ENCODE results near the gene RAD23B. TPM values are rescaled to one million over a fixed set of nuclear protein-coding genes. Genes with fewer than 3 reads are reported as not detected.

The RAD23B gene
- total RNA-seq, 1 experiment from 2014 or later, result 251 TPM

GRCh38 chr9:107276966-107277710, 5.9 kb upstream of the RAD23B start:
- Histone ChIP-seq H4K20me1 (ENCODE audit: insufficient read depth) (no peaks in the 10 kb centered on the region), H3K4me2 (ENCODE audit: low read length) (no peak overlapping the region), H3K4me1 (ENCODE audit: control insufficient read depth in 1 of 2, insufficient read depth in 2 of 2, low read length in 2 of 2) (peaks cover 45 to 68% of the 10 kb centered on the region in 2 experiments), H3K27ac (ENCODE audit: low read depth, low read length) (no peak overlapping the region), H3K9ac (ENCODE audit: low read length) (no peak overlapping the region), H3K36me3 (ENCODE audit: control insufficient read depth in 1 of 2, insufficient read depth in 2 of 2, low read length in 2 of 2) (no peaks in the 10 kb centered on the region), H3K4me3 (replicated peaks in 1 of 2; ENCODE audit: low read depth in 1 of 2, low read length in 2 of 2) (no peak overlapping the region), H3K9me3 (ENCODE audit: control insufficient read depth in 1 of 2, insufficient read depth in 1 of 2, low read depth in 1 of 2, low read length in 2 of 2) (no peaks in the 10 kb centered on the region), H2AFZ (ENCODE audit: low read depth, low read length, poor library complexity, severe bottlenecking) (no peak overlapping the region), H3K9me2 (ENCODE audit: insufficient read depth) (no peaks in the 10 kb centered on the region), H3K27me3 (ENCODE audit: insufficient read depth, low read length) (no peaks in the 10 kb centered on the region), H3K79me2 (ENCODE audit: insufficient read depth, low read length) (0 out of 2 replicates have a peak, but pooled peaks cover 1% of the 10 kb centered on the region)
- ChIA-PET CTCF (no interaction called here), POLR2A (no interaction called here), RAD21 (ENCODE audit: low non-redundant PET in 1 of 2, low total read pairs in 2 of 2, uncharacterized antibody in 2 of 2, unreplicated experiment in 2 of 2) (no interaction called here)
- DNase-seq (ENCODE audit: low read depth, low spot score) (no peak), ATAC-seq (no peak)
- BruUV-seq (replicated peaks), result no TSS peak
- no peak for TF ChIP-seq REST (IDR thresholded peaks at IDR 0.05; ENCODE audit: low read depth)
- TF ChIP-seq CEBPB (IDR thresholded peaks at IDR 0.05; ENCODE audit: low read depth), result no peak
- no peak for TF ChIP-seq TCF7L2 (IDR thresholded peaks at IDR 0.05; ENCODE audit: borderline replicate concordance, extremely low read depth, insufficient read depth, insufficient read length)
- TF ChIP-seq EZH2phosphoT487 (IDR thresholded peaks at IDR 0.05; ENCODE audit: borderline replicate concordance), result no peak
- no peak for TF ChIP-seq ELF1 (IDR thresholded peaks at IDR 0.05; ENCODE audit: borderline replicate concordance, low read depth)
- no peak for TF ChIP-seq POLR2A (IDR thresholded peaks at IDR 0.05; ENCODE audit: borderline replicate concordance, extremely low read depth, insufficient read depth, insufficient read length)
- TF ChIP-seq POLR2AphosphoS5 (IDR thresholded peaks at IDR 0.05; ENCODE audit: low read depth, low read length), result no peak
- TF ChIP-seq, protein P1, sequence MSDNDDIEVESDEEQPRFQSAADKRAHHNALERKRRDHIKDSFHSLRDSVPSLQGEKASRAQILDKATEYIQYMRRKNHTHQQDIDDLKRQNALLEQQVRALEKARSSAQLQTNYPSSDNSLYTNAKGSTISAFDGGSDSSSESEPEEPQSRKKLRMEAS (IDR thresholded peaks at IDR 0.05), result no peak
- TF ChIP-seq SP1 (IDR thresholded peaks at IDR 0.05; ENCODE audit: low read depth), result no peak
- TF ChIP-seq SRF (IDR thresholded peaks at IDR 0.05; ENCODE audit: low read depth), result no peak
- no peak for TF ChIP-seq YY1 (IDR thresholded peaks at IDR 0.05; ENCODE audit: extremely low read depth, insufficient replicate concordance, low read depth, low read length)
- no peak for TF ChIP-seq CBX3 (IDR thresholded peaks at IDR 0.05; ENCODE audit: low read depth)
- TF ChIP-seq CTCF (IDR thresholded peaks at IDR 0.05 in 2 of 3, conservative IDR thresholded peaks at IDR 0.05 in 1 of 3; ENCODE audit: borderline replicate concordance in 1 of 3, insufficient read depth in 1 of 3, low read depth in 2 of 3, low read length in 2 of 3), result no peak
- no peak for TF ChIP-seq JUND (IDR thresholded peaks at IDR 0.05)
- intact Hi-C loops (cut with micrococcal nuclease), result no loop called here
